NCI-H524 treated with DMSO at 0.1 percent for 48 hours (cell line): Measurements from ENCODE around the gene EXOC6B.
"Not testable (repeated sequence)": the region's sequence is repeated elsewhere in the genome, so short reads cannot be mapped to it uniquely, and the experiment has no call there.

Source experiments
- DNase-seq: peaks from one replicate; lab custom pipeline; 2025; lab: John Stamatoyannopoulos, UW

Gene EXOC6B

GRCh38 chr2:72431737-72432136 is 394.1 kb downstream of the EXOC6B start:
- no peak for DNase-seq

GRCh38 chr2:72427022-72427861 is 398.6 kb downstream of the EXOC6B start:
- DNase-seq, result no peak

- peak; percentile 2 for DNase-seq
Observed at GRCh38 chr2:72425996-72426395, 399.8 kb downstream of the EXOC6B start.

GRCh38 chr2:72423756-72424155 is 402.1 kb downstream of the EXOC6B start:
- DNase-seq, result no peak

- not testable (repeated sequence) for DNase-seq
Observed at GRCh38 chr2:72421771-72422379, 404.0 kb downstream of the EXOC6B start.

GRCh38 chr2:72415781-72416475 is 409.9 kb downstream of the EXOC6B start:
- DNase-seq, result no peak

GRCh38 chr2:72415241-72415661 is 410.6 kb downstream of the EXOC6B start:
- no peak for DNase-seq

- DNase-seq, result no peak
Observed at GRCh38 chr2:72414137-72414760, 411.6 kb downstream of the EXOC6B start.

GRCh38 chr2:72413716-72414115 is 412.1 kb downstream of the EXOC6B start:
- no peak for DNase-seq

GRCh38 chr2:72412214-72412613 is 413.6 kb downstream of the EXOC6B start:
- no peak for DNase-seq

- no peak for DNase-seq
Observed at GRCh38 chr2:72399879-72400278, 426.0 kb downstream of the EXOC6B start.

GRCh38 chr2:72395096-72395495 is 430.7 kb downstream of the EXOC6B start:
- no peak for DNase-seq

- no peak for DNase-seq
Observed at GRCh38 chr2:72394541-72395070, 431.2 kb downstream of the EXOC6B start.

- DNase-seq, result no peak
Observed at GRCh38 chr2:72389447-72389846, 436.4 kb downstream of the EXOC6B start.

GRCh38 chr2:72388263-72388662 is 437.6 kb downstream of the EXOC6B start:
- DNase-seq, result no peak

GRCh38 chr2:72386288-72386687 is 439.5 kb downstream of the EXOC6B start:
- no peak for DNase-seq

GRCh38 chr2:72378753-72379348 is 447.0 kb downstream of the EXOC6B start:
- no peak for DNase-seq

- no peak for DNase-seq
Observed at GRCh38 chr2:72367530-72368225, 458.2 kb downstream of the EXOC6B start.

GRCh38 chr2:72363406-72363805 is 462.4 kb downstream of the EXOC6B start:
- no peak for DNase-seq

GRCh38 chr2:72362733-72363132 is 463.1 kb downstream of the EXOC6B start:
- DNase-seq, result no peak

GRCh38 chr2:72361521-72361920 is 464.3 kb downstream of the EXOC6B start:
- DNase-seq, result no peak
